ENCODE results near the gene MTHFD2.

The MTHFD2 gene

DNA sequence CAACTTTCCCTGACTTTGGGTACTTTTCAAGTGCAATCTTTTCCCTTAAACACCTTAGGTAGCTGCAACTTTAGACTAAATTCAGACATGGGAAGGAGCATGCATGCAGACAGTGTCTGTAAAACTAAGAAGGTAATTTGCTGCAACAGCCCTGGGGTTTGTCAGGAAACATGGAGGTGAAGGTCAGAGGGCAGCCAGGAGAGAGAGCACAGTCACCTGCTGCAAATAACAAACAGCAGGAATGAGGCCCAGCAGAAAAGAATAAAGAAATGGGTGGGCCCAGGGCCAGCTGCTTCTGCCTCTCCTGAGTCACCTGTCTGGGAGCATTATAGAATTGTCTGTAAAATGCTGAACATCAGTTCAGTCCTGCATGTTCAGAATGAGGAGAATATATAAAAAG, 35.2 kb downstream of the MTHFD2 start:
- Mint-ChIP-seq H3K9me3 (no peaks in the 10 kb centered on the region), H3K36me3 (no peaks in the 10 kb centered on the region), H3K4me3 (no peak overlapping the region), H3K27ac (no peak overlapping the region), H3K4me1 (peaks cover 4% of the 10 kb centered on the region)
- ATAC-seq (no peak), DNase-seq (ENCODE audit: low spot score in 2 of 2) (no peak)

DNA sequence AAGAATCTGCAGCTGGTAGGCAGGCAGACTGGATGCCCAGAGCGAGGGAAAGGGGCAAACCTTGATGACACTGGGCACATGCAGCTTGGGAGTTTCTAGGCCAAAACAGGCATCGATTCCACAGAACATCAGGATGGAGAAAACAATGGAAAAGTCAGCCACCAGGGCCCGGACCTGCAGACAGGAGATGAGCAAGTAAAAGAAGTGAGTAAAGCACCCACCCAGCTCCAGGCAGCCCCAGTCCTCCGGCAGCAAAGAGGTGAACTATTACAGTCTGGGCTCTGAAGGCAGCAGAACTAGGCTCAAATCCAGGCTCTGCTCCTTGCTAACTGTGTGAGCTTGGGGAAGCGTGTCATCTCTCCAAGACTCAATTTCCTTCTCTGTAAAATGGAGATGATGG, 36.6 kb downstream of the MTHFD2 start:
- no peak for DNase-seq (ENCODE audit: low spot score in 2 of 2)
- Mint-ChIP-seq H3K27ac (no peak overlapping the region), H3K4me1 (no peaks in the 10 kb centered on the region), H3K36me3 (no peaks in the 10 kb centered on the region), H3K9me3 (no peaks in the 10 kb centered on the region), H3K4me3 (no peak overlapping the region)
- ATAC-seq, result no peak

DNA sequence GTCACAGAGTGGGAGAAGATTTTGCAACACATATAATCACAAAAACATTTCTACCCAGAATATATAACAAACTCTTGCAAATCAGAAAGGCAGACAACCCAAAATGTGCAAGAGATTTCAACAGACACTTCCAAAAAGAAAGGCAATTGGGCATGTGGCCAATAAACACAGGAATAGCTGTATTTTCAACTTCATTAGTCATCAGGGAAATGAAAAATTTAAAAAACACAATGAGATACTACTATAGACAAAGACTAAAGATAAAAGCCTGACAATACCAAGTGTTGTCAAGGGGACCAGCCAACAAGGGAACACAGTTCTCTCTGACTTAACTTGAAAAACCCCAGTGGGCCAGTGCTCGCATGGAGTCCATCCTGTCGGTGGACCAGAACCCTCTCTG, 40.5 kb downstream of the MTHFD2 start:
- no peak overlapping the region for H3K4me3 Mint-ChIP-seq
- H3K27ac Mint-ChIP-seq, result no peak overlapping the region
- DNase-seq (ENCODE audit: low spot score in 2 of 2) (no peak), ATAC-seq (no peak)
- no peaks in the 10 kb centered on the region for H3K9me3 Mint-ChIP-seq
- H3K36me3 Mint-ChIP-seq, result no peaks in the 10 kb centered on the region
- H3K4me1 Mint-ChIP-seq, result no peaks in the 10 kb centered on the region

DNA sequence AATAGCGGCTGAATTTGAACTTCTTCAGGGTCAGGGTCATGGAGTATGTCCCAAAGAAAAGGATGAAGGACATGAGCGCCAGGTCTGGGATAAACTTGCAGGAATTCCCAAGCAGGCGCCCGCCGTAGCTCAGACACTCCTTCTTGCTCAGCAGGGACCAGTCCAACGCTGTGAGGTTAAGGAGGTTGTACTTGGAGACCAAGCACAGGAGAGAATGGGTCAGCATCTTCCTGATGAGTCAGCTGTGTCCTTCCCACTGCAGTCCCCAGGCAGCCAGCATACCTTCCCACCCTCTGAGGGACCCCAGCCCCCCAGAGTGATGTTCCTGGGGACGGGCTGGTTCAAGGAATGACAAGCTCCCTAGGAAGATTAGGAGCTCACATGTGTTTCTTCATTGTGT, 40.9 kb downstream of the MTHFD2 start:
- no peak overlapping the region for H3K4me3 Mint-ChIP-seq
- H3K4me1 Mint-ChIP-seq, result no peaks in the 10 kb centered on the region
- no peaks in the 10 kb centered on the region for H3K9me3 Mint-ChIP-seq
- DNase-seq (ENCODE audit: low spot score in 2 of 2), result no peak
- no peak for ATAC-seq
- H3K36me3 Mint-ChIP-seq, result no peaks in the 10 kb centered on the region
- H3K27ac Mint-ChIP-seq, result no peak overlapping the region

DNA sequence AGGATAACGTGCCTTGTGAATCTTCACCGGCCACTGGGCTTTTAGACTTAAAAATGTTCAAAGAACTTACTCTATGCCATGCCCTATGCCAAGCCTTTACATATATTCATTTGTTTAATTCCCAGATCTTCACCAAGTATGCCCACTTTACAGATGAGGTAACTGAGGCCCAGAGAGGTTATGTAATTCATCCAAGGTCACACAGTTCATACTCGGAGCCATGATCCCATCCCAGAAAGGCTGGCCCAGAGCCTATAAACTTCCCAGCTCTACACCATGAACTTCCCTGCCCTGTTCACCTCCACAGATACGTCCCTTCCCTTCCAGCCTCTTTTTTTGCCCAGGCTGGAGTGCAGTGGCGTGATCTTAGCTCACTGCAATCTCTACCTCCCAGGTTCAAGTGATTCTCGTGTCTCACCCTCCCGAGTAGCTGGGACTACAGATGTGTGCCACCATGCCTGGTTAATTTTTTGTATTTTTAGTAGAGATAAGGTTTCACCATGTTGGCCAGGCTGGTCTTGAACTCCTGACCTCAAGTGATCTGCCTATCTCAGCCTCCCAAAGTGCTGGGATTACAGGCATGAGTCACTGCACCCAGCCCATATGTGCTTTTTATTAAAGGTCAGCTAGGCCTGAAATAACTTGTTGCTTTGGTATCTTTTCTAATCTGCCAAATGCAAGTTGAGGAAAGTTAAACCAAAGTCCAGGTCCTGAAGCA, 44.1 kb downstream of the MTHFD2 start:
- Mint-ChIP-seq H3K36me3 (no peaks in the 10 kb centered on the region), H3K27ac (no peak overlapping the region), H3K9me3 (no peaks in the 10 kb centered on the region), H3K4me3 (no peak overlapping the region), H3K4me1 (no peaks in the 10 kb centered on the region)
- no peak for DNase-seq (ENCODE audit: low spot score in 2 of 2)
- ATAC-seq, result no peak

DNA sequence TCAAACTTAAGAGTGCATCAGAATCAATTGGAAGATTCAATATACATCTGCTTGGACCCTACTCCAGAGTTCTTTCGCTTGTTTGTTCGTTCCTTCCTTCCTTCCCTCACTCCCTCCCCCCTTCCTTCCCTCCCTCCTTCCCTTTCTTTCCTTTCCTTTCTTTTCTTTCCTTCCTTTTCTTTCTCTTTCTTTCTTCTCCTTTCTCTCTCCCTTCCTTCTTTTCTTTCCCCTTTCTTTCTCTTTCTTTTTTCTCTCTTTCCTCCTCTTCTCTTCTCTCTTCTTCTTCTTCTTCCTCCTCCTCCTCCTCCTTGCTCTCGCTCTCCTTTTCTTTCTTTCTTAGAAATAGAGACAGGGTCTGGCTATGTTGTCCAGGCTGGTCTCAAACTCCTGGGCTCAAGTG, 45.9 kb downstream of the MTHFD2 start:
- ATAC-seq (no peak), DNase-seq (ENCODE audit: low spot score in 2 of 2) (no peak)
- no peak overlapping the region for H3K4me3 Mint-ChIP-seq
- H3K27ac Mint-ChIP-seq, result no peak overlapping the region
- H3K36me3 Mint-ChIP-seq, result no peaks in the 10 kb centered on the region
- H3K4me1 Mint-ChIP-seq, result peaks cover 3% of the 10 kb centered on the region
- no peaks in the 10 kb centered on the region for H3K9me3 Mint-ChIP-seq

DNA sequence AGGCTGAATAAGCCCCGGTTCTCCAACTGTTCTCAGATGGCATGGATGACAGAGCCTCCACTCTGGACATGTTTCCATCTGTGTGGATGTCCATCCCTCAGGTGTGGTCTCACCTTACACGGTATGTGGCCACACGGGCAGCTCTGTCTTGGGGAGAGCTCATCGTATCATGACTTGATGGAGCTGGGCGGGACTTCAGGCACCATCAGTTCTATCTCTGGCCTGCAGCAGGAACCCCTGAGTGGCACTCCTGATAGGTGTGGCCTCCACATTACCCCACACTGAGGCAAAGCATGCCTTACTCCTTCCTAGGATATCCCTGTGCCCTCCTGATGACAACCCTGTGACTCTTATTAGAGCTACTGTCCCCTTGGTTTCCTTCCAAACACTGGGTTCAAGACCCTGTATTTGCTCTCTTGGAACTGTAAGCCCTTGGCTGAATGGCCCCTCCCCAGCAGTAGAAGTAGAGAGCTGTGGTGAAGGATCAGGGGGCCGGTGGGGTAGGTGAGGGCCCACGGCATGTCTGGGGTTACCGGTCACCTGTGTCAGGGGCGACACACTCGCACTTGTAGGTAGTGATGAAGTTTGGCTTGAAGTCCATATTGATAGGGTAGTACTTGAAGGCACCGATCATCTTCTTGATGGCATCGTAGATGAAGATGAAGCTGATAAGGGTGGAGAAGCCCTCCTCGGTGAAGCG, 48.2 kb downstream of the MTHFD2 start:
- ATAC-seq (no peak), DNase-seq (ENCODE audit: low spot score in 2 of 2) (no peak)
- H3K4me1 Mint-ChIP-seq, result peaks cover 6% of the 10 kb centered on the region
- no peak overlapping the region for H3K4me3 Mint-ChIP-seq
- H3K36me3 Mint-ChIP-seq, result no peaks in the 10 kb centered on the region
- H3K9me3 Mint-ChIP-seq, result no peaks in the 10 kb centered on the region
- H3K27ac Mint-ChIP-seq, result peak overlapping the region; percentile 43

DNA sequence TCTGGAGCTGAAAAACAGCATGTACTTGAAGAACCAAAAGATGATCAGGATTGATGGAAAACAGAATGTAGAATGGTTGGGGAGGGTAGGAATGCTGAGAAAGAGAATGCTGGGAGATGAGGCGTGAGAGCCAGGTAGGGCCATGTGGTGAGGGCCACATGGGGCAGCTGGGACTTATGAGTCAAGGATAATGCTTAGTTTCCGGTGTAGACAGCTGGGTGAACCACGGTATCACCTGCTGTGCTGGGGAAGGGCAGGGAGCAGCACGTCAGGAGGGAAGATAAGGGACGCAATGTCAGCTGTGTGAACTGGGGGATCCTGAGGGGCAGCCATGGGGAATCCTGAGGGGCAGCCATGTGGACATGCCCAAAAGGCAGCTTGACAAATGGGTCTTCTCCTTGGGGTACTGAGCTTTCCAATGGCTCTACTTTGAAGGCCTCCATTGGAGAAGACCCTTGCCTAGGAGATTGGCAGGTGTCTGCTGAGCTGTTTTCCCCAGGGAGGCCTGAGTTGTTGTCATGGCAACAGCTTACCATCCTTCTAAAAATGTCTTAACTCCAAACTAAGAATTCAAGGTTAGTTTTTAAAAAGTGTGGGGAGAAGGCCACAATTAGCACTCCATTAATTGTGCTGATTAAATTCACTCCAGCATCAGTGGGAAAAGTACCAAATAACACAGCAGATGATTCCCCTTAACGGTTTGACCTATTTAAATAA, 51.1 kb downstream of the MTHFD2 start:
- Mint-ChIP-seq H3K4me1 (peaks cover 6% of the 10 kb centered on the region), H3K4me3 (no peak overlapping the region), H3K27ac (no peak overlapping the region), H3K9me3 (no peaks in the 10 kb centered on the region), H3K36me3 (no peaks in the 10 kb centered on the region)
- no peak for ATAC-seq
- no peak for DNase-seq (ENCODE audit: low spot score in 2 of 2)

DNA sequence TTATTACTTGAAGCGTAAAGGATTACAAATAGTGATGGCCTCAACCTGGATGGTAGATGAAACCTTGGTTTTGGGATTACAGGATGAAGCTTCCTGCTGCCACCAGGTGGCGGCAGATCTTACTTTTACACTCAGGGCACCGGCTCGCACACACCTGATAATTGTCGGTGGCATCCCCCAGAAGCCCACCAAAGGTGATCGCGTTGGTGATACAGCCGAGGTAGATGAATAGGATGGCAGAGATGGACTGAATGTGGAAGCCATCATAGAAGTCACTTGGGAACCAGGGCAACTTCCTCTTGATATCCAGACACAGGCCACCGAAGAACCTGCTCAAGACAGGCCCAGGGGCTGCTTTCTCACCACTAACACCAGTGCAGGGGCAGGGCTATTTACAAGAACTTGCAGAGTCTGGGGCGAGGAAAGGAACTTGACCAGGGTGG, 51.8 kb downstream of the MTHFD2 start:
- H3K9me3 Mint-ChIP-seq, result no peaks in the 10 kb centered on the region
- H3K4me3 Mint-ChIP-seq, result no peak overlapping the region
- no peak overlapping the region for H3K27ac Mint-ChIP-seq
- H3K4me1 Mint-ChIP-seq, result peaks cover 6% of the 10 kb centered on the region
- no peaks in the 10 kb centered on the region for H3K36me3 Mint-ChIP-seq
- peak; percentile 68 for ATAC-seq
- peak; percentile 32 to 70 for DNase-seq (ENCODE audit: low spot score in 2 of 2)

DNA sequence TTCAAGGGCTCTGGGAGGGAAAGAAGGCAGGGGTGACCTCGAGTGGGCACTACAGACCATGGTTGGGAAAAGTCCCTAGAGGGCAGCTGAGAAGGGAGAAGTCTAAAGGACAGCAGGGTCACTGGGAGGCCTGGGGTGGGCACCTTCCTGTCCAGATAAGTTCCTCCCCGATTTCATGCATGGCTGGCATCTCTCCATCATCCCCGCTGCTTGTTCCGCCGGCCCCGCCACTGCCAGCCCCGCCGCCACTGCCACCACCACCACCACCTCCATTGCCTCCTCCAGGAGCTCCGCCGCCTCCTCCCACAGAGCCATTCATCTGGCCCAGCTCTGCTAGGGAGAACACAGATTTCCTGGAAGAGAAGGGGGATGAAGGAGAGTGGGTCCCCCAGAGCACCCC, 53.6 kb downstream of the MTHFD2 start:
- Mint-ChIP-seq H3K4me3 (no peak overlapping the region), H3K36me3 (no peaks in the 10 kb centered on the region), H3K9me3 (no peaks in the 10 kb centered on the region), H3K4me1 (peaks cover 6% of the 10 kb centered on the region), H3K27ac (no peak overlapping the region)
- no peak for DNase-seq (ENCODE audit: low spot score in 2 of 2)
- ATAC-seq, result no peak

DNA sequence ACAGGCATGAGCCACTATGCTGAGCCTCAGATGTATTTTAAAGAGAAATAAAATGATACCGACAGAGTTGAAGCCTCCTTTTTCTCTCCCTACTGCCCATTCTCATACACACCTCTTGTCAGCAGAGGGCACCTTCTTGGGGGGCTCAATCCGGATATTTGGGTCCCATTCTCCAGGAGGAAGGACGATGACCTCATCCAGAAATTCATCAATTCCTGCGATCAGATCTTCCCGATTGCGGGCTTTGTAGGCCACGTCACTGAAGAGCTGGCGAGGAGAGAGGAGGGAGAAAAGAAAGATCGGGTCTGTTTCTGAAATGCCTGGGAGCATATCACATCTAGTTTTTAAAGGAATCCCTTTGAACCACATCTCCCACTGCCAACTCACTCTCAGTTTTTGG, 54.4 kb downstream of the MTHFD2 start:
- Mint-ChIP-seq H3K9me3 (no peaks in the 10 kb centered on the region), H3K27ac (no peak overlapping the region), H3K36me3 (no peaks in the 10 kb centered on the region), H3K4me1 (peaks cover 6% of the 10 kb centered on the region), H3K4me3 (no peak overlapping the region)
- ATAC-seq (no peak), DNase-seq (ENCODE audit: low spot score in 2 of 2) (no peak)

DNA sequence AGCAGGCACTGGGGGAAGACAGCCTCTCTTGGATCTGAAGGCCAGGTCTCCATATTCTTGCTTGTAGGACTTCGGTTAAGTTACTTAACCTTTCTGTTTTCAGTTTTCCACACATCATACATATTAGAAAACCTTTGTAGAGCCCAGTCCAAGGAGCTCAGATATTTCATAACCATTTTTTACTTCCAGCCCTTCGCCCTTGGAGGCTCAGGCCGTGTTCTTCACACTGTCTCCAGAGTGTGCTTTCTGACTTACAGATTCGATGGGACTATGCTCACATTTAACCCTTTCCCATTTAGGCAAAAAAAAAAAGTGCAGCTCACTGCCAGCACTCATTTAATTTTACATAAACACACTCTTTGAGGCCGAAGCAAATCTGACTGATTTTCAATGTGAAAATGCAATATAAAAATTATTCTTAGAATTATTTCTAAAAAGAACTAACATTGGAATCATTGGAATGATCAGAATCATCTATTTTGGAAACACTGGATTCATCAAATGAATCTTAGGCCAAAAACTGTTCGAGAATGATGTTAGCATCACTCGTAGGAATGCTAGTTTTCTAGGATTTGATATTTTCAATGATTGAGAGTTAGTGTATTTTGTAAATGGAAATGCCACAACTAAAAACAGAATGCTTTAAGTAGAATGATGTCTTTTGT, 55.0 kb downstream of the MTHFD2 start:
- ATAC-seq, result no peak
- Mint-ChIP-seq H3K4me3 (no peak overlapping the region), H3K9me3 (no peaks in the 10 kb centered on the region), H3K36me3 (no peaks in the 10 kb centered on the region), H3K27ac (no peak overlapping the region), H3K4me1 (peaks cover 6% of the 10 kb centered on the region)
- no peak for DNase-seq (ENCODE audit: low spot score in 2 of 2)

DNA sequence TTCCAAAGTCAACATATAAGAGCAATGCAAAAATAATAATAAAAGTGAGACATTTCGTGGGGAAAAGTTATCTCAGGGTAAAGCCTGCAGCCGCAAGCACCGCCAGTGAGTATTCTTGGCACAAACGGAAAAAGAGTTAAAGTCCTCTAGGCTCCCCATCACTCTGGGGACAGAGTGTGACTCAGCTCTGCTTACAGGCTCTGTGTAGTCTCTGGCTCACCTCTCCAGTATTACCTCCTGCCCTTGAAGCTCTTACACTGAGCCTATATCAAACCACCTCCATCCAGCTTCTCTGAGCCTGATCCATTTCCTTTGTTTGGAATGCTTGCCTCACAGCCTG, 55.5 kb downstream of the MTHFD2 start:
- Mint-ChIP-seq H3K4me3 (no peak overlapping the region), H3K9me3 (no peaks in the 10 kb centered on the region), H3K36me3 (no peaks in the 10 kb centered on the region), H3K27ac (no peak overlapping the region), H3K4me1 (peaks cover 6% of the 10 kb centered on the region)
- DNase-seq (ENCODE audit: low spot score in 2 of 2) (no peak), ATAC-seq (no peak)

DNA sequence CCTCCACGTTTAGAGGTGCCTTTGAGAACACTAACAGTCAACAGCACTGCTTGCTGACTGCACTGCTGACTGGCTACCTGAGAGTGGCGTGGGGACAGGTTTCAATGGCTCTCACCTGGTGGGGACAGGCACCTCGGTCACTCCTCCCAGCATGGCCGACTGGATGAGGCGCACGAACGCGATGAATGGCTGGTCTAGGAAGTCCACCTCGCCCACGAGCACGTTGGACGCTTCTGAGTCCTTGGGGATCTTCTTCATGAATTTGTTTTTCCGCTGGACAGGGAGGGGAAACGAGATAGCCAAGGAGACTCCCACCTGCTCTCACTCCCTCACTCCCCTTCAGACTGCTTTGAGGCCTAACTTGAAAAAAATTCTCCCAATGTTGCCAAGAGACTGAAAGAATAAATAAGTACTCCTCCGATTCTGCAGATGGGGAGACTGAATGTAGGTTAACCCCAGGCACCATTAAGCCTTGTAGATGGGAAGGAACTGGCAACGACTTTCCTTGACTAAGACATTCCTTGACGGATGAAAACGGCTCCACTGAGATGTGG, 57.3 kb downstream of the MTHFD2 start:
- DNase-seq (ENCODE audit: low spot score in 2 of 2), result no peak
- Mint-ChIP-seq H3K4me1 (no peaks in the 10 kb centered on the region), H3K36me3 (no peaks in the 10 kb centered on the region), H3K9me3 (no peaks in the 10 kb centered on the region), H3K4me3 (no peak overlapping the region), H3K27ac (no peak overlapping the region)
- no peak for ATAC-seq

DNA sequence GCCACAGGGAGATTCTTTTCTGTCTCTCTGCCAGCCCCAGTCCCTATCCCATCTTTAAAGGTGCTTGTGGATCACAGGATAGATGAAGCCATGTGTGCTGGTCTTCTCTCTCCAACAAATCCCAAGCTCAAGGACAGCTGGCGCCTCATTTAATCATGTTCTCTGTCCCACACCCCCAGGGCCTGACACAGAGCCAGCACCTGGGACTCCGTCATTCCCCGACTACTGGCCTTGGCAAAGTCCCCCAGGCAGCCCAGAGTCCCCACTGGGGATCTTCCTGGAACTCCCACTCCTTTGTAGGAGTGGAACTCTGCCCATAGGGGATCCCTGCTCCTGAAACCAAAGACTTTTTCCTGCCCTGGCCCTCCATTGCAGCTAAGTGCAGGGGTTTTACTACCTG, 60.8 kb downstream of the MTHFD2 start:
- no peaks in the 10 kb centered on the region for H3K36me3 Mint-ChIP-seq
- ATAC-seq, result no peak

More for the DNA sequence above, 60.8 kb downstream of the MTHFD2 start:
- Mint-ChIP-seq H3K9me3 (no peaks in the 10 kb centered on the region), H3K4me3 (no peak overlapping the region), H3K27ac (no peak overlapping the region), H3K4me1 (no peaks in the 10 kb centered on the region)
- DNase-seq (ENCODE audit: low spot score in 2 of 2), result no peak
